Stimulated activated CD4-positive, alpha-beta T cell treated with anti-CD3 and anti-CD28 coated beads, Interleukin-1b, Interleukin-23, amount 100 ng/mL, for 1 hour (primary cell): ENCODE measurements around the gene TM9SF3.

Source experiments
- DNase-seq, 2 donors: peaks; one replicate each; pipeline ENCODE4 v3.0.0-alpha.2; 2020; ENCODE audit warnings: low read depth in 2 of 2

Gene TM9SF3

GRCh38 chr10:96470116-96470743 is 116.6 kb downstream of the TM9SF3 start:
- no peak for DNase-seq

DNA sequence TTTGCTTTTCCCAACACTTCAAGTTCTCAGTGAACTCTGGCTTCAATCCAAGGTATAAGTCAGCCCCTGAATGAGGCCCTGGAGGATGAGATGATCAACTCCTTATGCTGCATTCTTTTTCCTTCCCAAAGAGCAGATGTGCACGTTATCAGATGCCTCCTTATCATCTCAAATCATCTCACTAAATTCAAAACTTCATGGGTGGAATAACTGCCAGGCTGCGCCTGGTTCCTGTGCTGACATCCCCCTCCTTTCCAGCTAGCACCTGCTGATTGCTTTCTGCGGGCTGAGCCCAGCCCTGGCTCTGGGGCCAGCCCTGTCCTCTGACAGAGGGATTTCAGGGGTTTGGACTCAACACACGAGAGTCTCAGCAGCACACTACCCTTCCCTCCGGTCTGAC is 118.0 kb downstream of the TM9SF3 start:
- DNase-seq = no peak
